Thyroid gland (tissue), 4 donors: Measurements from ENCODE around the gene PPP4R3B. TPM values are rescaled to one million over a fixed set of nuclear protein-coding genes. Genes with fewer than 3 reads are reported as not detected.
A peak's percentile ranks its signal among the peaks of the same experiment; 100 is the strongest.

Experiments used
- DNase-seq, 2 donors: peaks; one replicate each; pipeline ENCODE4 v3.0.0-alpha.2; 2019
- H3K27ac ChIP-seq, 3 donors: fragments of 200-600 bp; sonication (generic); 1 replicate in 2 of 3; 2 replicates in 1 of 3; pipeline ENCODE4 v1.5.1; 2016 to 2019; ENCODE audit warnings: mild to moderate bottlenecking in 1 of 3, moderate library complexity in 1 of 3
- H3K27me3 ChIP-seq: fragments of 200-600 bp; sonication (generic); one replicate; pipeline ENCODE4 v1.5.1; 2019
- H3K36me3 ChIP-seq, 2 donors: fragments of 200-600 bp; sonication (generic); one replicate each; pipeline ENCODE4 v1.5.1; 2016 to 2019
- H3K4me1 ChIP-seq, 2 donors: fragments of 200-600 bp; sonication (generic); one replicate each; pipeline ENCODE4 v1.5.1; 2017 to 2019
- H3K4me3 ChIP-seq, 3 donors: fragments of 200-600 bp; sonication (generic); replicated peaks in 1 of 3; 1 replicate in 2 of 3; 2 replicates in 1 of 3; pipeline ENCODE4 v1.5.1; 2016; ENCODE audit warnings: mild to moderate bottlenecking in 1 of 3
- H3K9me3 ChIP-seq: fragments of 200-600 bp; sonication (generic); one replicate; pipeline ENCODE4 v1.5.1; 2017
- CTCF ChIP-seq, 6 experiments: fragments of 200-600 bp in 3 of 6; fragments of 450-650 bp in 3 of 6; sonication (generic) in 3 of 6; IDR thresholded peaks; one replicate each; pipeline ENCODE4 v1.5.1; 2016 to 2019; ENCODE audit warnings: antibody characterized with exemption in 6 of 6, mild to moderate bottlenecking in 2 of 6, inconsistent platforms in 1 of 6, moderate library complexity in 1 of 6
- POLR2A ChIP-seq, 2 donors: fragments of 450-650 bp; IDR thresholded peaks; one replicate each; pipeline ENCODE4 v1.6.1; 2017; ENCODE audit warnings: antibody characterized with exemption in 2 of 2, mild to moderate bottlenecking in 2 of 2, moderate library complexity in 1 of 2
- WGBS, 2 donors: methylation state at CpG; one replicate each; pipeline ENCODE4 v1.1.5; 2017; 5-methylcytosine and 5-hydroxymethylcytosine counted together
- intact Hi-C: fragments of 100-400 bp; cut with DNase I; formaldehyde crosslinking; loops from one replicate; pipeline ENCODE4 v1.15.1; 2023
- total RNA-seq, 4 donors: library from RNA; depleted of rRNA; stranded (reverse); fragments of >200 nt; gene quantifications; one replicate each; pipeline ENCODE4 v1.2.3, GENCODE V29; 2016

The PPP4R3B gene
- total RNA-seq, 4 donors from 2014 or later, result 76.2 to 88.0 (median 82.6) TPM

DNA sequence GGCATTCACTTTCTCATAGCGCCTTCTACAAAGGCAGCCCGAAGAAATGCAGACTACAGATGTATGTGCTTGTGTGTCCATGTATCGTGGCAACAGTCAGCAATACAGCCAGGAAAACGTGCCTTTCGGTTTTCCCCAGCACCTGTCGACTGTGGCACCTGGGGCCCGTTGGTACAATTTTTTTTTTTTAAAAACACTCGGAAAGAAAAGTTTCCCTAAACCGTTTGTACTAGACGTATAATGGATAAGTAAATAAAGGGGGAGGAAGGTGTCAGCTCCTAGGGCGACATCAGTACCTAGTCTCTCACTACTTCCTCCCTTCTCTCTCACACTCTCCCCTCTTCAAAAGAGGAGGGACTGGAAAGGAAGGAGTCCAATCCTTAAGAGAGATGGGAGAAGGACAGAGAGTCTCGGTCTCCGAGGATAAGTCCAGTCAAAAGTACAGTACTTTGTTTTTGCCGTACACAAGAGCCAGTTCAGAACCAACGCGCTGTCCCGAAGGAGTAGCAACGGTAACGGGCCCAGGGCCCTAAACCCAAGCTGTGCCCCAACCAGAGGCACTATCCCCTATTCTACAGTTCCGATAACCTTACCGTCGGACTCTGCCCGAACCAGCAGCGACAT, 759 bp downstream of the PPP4R3B start:
- TF ChIP-seq CTCF (IDR thresholded peaks at IDR 0.05) (no peak), POLR2A (IDR thresholded peaks at IDR 0.05) (no peak)
- peak overlapping the region; percentile 92 to 96 (median 95) for H3K27ac ChIP-seq
- intact Hi-C loops, result loop anchor here (10.0 kb wide), 1 partner anchor 92 kb away; no protein-coding TSS in a partner anchor
- H3K4me1 ChIP-seq, result peaks cover 22 to 34% of the 10 kb centered on the region in 2 donors
- H3K27me3 ChIP-seq, result no peaks in the 10 kb centered on the region
- peak; percentile 35 to 41 for DNase-seq
- peaks cover 0 to 20% of the 10 kb centered on the region in 2 donors for H3K36me3 ChIP-seq
- WGBS, 2 donors, result 0% methylated on average over 22 to 23 of the region's 24 CpGs
- peak overlapping the region; percentile 69 to 100 (median 98) for H3K4me3 ChIP-seq
- H3K9me3 ChIP-seq, result no peaks in the 10 kb centered on the region

DNA sequence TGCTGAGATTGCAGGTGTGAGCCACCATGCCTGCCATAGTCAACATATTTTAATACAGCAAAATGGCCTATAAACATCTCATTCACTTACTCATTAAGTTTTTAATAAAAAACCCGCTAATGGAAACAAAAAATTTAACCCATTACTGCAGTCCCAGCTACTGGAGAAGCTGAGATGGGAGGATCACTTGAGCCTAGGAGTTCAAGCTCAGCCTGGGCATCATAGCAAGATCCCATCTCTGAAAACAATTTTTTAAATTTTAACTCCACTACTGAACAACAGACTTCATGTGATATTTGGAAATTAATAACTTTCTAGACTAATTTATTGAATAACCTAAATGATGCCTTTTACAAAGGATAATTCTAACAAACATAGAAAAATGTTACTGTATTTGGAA, 5.4 kb downstream of the PPP4R3B start:
- Histone ChIP-seq H3K4me1 (peaks cover 5 to 16% of the 10 kb centered on the region in 2 donors), H3K4me3 (no peak overlapping the region), H3K36me3 (peaks cover 0 to 21% of the 10 kb centered on the region in 2 donors), H3K27ac (no peak overlapping the region), H3K9me3 (no peaks in the 10 kb centered on the region), H3K27me3 (no peaks in the 10 kb centered on the region)
- DNase-seq, result no peak
- intact Hi-C loops, result loop anchor here (10.0 kb wide), 1 partner anchor 87 kb away; no protein-coding TSS in a partner anchor
- 93 to 94% methylated on average over 1 of the region's 1 CpG for WGBS, 2 donors
- TF ChIP-seq CTCF (IDR thresholded peaks at IDR 0.05) (no peak), POLR2A (IDR thresholded peaks at IDR 0.05) (no peak)

DNA sequence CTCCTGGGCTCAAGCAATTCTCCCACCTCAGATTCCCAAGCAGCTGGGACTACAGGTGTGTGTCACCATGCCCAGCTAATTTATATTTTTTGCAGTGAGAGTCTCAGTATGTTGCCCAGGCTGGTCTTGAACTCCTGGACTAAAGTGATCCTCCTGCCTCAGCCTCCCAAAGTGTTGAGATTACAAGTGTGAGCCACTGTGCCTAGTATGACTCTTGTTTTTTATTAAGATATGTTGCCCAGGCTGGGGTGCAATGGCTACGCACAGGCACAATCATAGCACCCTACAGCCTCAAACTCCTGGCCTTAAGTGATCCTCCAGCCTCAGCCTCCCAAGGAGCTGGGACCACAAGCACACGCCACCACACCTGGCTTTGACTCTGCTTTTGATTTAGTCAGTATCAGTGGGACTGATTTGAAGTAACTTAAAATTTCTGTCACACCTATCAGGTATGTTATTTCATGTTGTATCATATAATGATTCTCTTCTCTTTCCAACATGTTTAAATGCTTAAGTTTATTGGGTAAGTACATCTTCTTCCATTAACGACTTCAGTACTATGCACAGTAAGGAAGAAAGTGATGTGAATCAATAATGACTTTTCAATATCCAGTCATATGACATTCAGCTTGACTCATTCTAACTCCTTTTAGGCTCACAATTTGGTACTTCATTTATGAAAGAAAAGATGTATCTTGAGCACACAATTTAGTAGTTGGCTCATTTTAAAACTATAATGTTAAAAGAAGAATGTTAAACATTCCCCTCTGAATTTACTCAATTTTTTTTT, 6.3 kb downstream of the PPP4R3B start:
- intact Hi-C loops, result loop anchor here (10.0 kb wide), 1 partner anchor 86 kb away; no protein-coding TSS in a partner anchor
- TF ChIP-seq POLR2A (IDR thresholded peaks at IDR 0.05) (no peak), CTCF (IDR thresholded peaks at IDR 0.05) (no peak)
- DNase-seq, result no peak
- Histone ChIP-seq H3K27ac (no peak overlapping the region), H3K4me1 (peaks cover 5 to 15% of the 10 kb centered on the region in 2 donors), H3K4me3 (no peak overlapping the region), H3K36me3 (peaks cover 0 to 21% of the 10 kb centered on the region in 2 donors), H3K9me3 (no peaks in the 10 kb centered on the region), H3K27me3 (no peaks in the 10 kb centered on the region)
- WGBS, 2 donors, result 94 to 96% methylated on average over 3 of the region's 3 CpGs

DNA sequence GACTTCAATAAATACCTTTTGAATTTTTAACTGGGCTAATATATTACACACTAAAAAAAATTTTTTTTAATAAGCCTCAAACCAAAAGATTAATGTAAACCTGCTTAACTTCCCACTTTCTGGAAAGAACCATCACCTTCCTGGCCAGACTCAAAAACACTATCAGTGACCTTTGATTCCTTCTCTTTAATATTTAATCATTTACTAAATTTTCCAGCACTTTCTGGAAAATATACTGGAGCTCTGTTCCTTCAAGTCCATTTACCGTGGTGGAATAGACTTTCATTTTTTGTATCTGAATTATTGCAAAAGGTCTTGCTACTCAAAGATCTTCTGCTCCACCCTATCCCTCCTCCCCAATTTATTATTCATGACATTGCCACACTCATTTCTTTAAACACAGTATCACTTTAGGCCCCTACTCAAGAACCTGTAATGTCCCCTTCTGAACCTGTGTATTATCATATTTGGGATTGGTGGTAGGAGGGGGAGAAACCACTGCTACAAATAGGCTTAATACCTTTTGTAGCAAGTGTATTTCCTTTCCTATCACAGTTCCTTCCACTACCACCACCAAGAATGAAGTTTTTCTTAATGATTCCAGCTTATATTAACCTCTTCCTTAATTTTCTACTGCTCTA, 7.4 kb downstream of the PPP4R3B start:
- TF ChIP-seq CTCF (IDR thresholded peaks at IDR 0.05) (no peak), POLR2A (IDR thresholded peaks at IDR 0.05) (no peak)
- Histone ChIP-seq H3K4me1 (peaks cover 0 to 7% of the 10 kb centered on the region in 2 donors), H3K4me3 (no peak overlapping the region), H3K9me3 (no peaks in the 10 kb centered on the region), H3K27ac (no peak overlapping the region), H3K36me3 (peaks cover 0 to 21% of the 10 kb centered on the region in 2 donors), H3K27me3 (no peaks in the 10 kb centered on the region)
- WGBS, 2 donors, result 84 to 93% methylated on average over 1 of the region's 1 CpG
- intact Hi-C loops, result loop anchor here (10.0 kb wide), 1 partner anchor 85 kb away; no protein-coding TSS in a partner anchor
- DNase-seq, result no peak
